GM21717 (cell line): ENCODE results near the gene NTMT2.
"Not testable (repeated sequence)": the region's sequence is repeated elsewhere in the genome, so short reads cannot be mapped to it uniquely, and the experiment has no call there.

Experiments
- ATAC-seq: cut with Tn5 transposase; IDR thresholded peaks from one replicate; pipeline ENCODE4 v1.9.1; 2021; ENCODE audit warnings: mild to moderate bottlenecking, moderate library complexity; ENCODE audit not compliant: unreplicated experiment

Gene NTMT2

GRCh38 chr1:170156594-170156993 lies 10.8 kb downstream of the NTMT2 start:
- ATAC-seq, result no peak

DNA sequence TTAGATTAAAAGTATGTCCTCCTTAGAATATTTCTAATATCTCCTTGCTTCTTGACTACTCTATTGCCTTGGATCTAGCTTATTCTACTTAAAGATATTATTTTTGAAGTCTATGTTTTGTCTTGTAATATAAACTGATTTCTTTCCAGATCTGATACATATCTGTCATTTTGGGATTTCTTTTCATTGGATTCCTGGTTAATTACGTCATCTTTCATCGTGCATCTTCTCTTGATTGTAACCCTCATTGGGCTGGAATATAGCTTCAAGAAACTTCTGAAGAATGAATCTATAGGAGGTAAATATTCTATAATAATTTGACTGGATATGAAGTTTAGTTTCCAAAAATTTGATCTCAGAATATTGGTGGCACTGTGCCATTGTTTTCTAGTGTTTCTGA lies 12.1 kb downstream of the NTMT2 start:
- ATAC-seq, result no peak

- ATAC-seq, result no peak
Observed at GRCh38 chr1:170162459-170163246, 16.9 kb downstream of the NTMT2 start.

DNA sequence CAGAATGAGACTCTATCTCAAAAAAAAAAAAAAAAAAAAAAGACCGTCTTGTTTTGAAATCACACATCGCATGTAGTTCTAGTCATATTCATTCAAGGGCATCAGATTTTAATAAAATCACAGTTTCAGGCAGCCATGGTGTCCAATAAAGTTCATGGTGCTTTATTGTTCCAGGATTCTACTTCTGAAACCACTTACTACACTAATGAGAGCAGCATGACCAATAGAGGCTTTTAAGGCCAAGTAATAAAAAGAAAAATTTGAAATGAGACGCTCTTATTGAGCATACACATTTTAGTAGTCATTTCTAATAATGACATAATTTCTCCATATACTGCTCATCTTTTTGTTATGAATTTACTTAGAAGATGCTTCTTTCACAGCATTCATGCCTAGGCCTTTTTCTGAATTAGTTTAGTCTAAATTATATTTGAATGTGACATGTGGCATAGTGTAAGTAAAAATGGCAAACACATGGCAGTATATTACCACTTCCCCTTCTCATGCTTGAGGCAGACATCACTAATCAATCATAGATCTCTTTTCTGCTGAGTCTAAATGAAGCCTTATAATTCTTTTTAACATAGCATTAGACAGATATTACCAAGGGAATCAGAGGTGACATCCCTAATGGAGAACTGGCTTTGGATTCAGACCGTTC lies 18.5 kb downstream of the NTMT2 start:
- ATAC-seq, result no peak

DNA sequence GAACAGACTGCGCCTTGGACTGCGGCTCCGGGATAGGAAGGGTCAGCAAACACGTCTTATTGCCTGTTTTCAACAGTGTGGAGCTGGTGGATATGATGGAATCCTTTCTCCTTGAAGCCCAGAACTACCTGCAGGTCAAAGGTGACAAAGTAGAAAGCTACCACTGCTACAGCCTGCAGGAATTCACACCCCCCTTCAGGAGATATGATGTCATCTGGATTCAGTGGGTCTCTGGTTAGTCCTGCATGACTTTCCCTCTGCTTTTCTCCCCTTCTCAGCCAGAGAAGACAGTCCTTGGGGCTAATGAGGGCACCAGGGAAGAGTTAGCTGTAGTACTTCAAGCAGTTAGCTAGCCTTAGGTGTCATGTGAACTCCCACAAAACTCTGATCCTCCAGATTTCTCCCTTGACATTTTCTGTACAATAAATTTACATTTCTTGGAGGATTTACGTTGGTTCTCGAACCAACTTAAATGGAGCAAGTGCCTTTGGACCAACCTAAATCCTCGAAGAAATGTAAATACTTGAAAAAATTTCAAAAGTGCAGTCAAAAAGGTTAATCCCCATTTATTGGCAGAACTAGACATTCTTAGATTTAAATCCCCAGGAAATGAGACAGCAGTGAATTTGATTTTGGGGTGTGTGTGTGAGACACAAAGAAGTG lies 20.9 kb downstream of the NTMT2 start:
- no peak for ATAC-seq

- ATAC-seq, result no peak
Observed at GRCh38 chr1:170168265-170168664, 22.5 kb downstream of the NTMT2 start.

- not testable (repeated sequence) for ATAC-seq
Observed at GRCh38 chr1:170170513-170170912, 24.8 kb downstream of the NTMT2 start.

GRCh38 chr1:170174395-170174794 lies 28.6 kb downstream of the NTMT2 start:
- ATAC-seq, result no peak

DNA sequence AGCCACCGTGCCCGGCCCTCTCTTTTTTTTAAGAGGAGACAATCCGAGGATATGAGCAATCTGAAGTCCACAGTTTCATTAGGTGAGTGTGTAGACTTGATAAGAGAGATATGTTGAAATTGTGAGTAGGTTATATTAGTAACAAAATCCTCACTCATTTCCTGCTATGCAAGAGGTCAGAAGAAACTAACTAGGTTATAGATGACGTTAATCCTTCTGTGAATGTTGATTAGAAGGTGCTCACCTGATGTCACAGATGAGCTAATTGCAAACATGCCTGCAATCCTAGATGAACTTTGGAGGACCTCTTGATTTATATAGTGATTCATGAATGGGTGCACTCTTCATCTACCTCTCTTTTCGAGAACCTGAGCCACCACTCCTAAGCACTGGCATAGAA lies 29.3 kb downstream of the NTMT2 start:
- ATAC-seq, result no peak

DNA sequence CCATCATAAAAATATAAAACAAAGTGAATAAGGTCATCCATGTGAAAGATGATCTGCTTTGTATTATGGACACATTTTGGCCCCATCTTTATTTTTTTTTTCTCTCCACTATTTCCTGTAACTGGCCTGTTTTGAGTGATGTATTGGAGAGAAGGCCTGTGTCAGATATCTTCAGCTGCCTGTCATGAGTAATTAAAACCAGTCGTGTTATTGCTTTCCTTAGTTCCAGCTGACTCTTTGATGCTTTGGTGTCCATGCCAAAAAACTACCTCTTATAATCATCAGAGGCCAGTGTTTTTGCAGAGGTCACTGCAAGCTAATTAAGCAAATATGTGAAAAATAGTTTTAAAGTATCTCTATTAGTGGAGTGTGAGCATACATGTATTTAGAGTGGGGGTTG lies 29.7 kb downstream of the NTMT2 start:
- ATAC-seq, result no peak

DNA sequence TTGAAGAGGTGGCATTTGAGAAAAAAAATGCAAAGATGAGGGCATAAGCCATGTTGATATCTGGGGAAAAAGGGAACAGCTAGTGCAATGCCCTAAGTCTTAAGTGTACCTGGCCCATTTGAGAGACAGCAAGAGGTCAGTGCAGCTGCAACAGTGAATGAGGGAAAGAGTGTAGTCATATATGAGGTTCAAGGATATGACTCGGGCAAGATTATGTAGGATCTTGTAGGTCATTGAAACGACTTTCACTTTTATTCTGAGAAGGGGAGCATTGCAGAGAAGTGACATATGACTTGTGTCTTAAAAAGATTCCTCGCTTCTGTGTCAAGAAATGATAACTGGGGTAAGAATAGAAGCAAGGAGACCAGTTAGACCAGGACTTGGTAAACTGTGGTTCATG lies 31.0 kb downstream of the NTMT2 start:
- ATAC-seq, result no peak

DNA sequence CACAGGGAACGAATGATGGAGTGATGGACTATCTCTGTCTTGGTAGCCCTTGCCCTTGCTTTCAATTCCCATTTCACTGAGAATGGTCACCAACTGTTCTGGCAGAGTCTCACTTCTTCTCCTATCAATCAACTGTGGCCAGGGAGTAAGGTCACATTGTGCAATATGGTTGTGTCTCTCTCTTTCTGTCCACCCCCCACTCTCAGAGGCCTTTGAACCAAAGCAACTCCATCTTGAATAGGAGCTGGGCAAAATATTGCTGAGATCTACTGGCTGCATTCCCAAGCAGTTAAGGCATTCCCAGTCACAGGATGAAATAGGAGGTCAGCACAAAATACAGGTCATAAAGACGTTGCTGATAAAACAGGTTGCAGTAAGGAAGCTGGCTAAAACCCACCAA lies 36.7 kb downstream of the NTMT2 start:
- ATAC-seq, result no peak

DNA sequence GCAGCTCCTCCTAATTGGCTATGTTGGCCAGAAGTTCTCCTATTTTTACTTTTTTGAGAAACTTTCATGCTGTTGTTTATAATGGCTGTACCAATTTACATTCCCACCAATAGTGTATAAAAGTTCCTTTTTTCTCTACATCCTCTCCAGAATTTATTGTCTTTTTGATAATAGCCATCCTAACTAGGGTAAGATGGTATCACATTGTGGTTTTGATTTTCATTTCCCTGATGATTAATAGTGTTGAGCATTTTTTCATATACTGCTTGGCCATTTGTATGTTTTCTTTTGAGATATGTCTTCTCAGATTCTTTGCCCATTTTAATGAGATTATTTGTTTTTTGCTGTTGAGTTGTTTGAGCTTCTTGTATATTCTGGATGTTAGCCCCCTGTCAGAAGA lies 46.8 kb downstream of the NTMT2 start:
- ATAC-seq, result no peak

- no peak for ATAC-seq
Observed at GRCh38 chr1:170194451-170194850, 48.7 kb downstream of the NTMT2 start.

DNA sequence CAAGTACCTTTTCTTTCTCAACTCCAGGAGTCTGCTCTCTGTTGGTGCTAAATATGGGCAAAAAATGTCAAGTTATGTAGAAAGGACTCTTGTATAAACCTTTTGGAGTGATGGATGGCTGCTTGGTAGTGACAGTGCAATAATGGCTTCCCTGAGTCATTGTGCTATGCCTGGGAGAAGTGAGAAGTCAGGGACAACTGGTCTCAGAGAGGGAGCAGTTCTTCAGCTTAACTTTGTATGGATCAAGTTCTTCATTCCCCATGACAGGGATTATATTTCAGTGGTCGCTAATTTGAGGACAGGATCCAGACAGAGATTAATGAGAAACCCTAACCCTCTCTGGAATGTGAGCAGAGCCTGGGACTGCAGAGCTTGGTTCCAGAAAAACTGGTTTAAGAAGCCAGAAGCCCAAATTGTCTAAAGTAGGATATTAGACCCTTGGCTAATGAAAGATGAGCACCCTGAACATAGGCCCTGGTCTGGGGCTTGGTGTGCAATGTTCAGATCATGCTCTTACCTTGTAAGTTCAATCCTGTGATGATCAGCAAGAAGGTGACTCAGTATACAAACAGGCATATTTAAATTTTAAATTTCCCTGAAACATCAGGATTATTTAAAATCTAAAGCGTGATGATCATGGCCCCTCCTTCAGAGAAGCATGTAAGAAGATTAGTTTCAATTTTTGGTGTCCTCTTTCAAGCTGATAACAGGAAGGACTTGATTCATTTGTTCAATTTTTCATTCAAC lies 50.9 kb downstream of the NTMT2 start:
- no peak for ATAC-seq

- ATAC-seq, result no peak
Observed at GRCh38 chr1:170198090-170198489, 52.3 kb downstream of the NTMT2 start.

- ATAC-seq, result no peak
Observed at GRCh38 chr1:170198584-170198983, 52.8 kb downstream of the NTMT2 start.

GRCh38 chr1:170200161-170200560 lies 54.4 kb downstream of the NTMT2 start:
- no peak for ATAC-seq

GRCh38 chr1:170200621-170201397 lies 55.0 kb downstream of the NTMT2 start:
- ATAC-seq, result no peak

- no peak for ATAC-seq
Observed at GRCh38 chr1:170203693-170204092, 57.9 kb downstream of the NTMT2 start.

DNA sequence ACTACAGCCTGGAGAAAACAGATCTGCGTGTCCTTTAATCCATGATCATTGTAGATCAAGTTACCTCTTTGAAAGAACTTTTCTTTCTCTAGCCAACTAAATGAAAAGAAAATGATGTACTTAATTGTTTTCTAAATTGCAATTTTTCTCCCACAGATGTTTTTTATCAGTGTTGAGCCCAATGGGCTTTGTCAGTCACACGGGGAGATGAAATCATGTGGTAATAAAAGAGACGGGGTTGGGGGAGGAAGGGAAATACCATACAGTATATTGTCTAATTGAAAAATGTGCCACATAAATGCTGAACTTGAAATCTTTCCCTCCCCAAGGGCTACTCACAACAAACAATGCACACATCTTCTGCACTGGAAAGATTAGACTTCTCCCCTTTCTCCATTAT lies 58.4 kb downstream of the NTMT2 start:
- ATAC-seq, result no peak
